ENCODE measurements around the gene CKAP5.

The CKAP5 gene

DNA sequence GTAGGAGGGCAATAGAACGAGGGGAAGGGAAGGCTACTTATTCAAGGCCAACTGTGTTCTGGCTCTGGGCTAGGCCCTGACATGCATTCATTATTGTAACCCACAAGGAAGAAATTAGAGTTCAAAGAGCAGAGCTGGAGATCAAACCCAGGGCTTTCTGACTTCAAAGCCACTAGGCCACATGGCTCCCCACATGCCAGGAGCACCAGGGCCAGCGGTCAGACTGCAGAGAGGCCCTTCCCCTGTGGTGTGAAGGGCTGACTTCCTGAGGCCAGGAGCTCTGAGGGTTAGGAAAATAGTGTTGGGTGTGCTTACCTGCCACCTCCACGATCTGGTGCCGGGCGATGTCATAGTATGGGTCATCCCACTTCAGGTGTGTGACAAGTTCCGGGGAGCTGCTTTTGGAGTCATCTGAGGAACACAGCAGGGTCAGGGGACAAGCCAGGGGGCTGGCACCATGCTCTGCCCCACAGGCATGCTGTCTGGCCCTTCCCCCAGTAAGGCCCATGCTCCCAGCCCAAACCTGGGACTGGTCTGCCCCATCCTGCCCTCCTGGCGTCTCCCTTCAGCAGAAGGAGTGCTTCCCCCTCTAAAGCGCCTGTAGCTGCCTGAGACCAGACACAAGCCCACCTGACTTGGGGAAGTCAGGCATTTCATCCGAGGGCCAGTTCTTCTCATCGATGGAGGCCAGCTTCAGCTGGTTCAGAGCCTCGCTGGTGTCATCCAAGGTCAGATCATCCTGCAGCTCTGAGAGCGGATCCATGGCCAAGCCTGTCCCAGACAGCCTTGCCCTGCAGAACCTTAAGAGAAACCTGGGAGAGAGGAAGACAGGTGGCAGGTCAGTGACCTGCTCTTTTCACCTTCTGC, 150.5 kb downstream of the CKAP5 start:
- DNase-seq: no peak

DNA sequence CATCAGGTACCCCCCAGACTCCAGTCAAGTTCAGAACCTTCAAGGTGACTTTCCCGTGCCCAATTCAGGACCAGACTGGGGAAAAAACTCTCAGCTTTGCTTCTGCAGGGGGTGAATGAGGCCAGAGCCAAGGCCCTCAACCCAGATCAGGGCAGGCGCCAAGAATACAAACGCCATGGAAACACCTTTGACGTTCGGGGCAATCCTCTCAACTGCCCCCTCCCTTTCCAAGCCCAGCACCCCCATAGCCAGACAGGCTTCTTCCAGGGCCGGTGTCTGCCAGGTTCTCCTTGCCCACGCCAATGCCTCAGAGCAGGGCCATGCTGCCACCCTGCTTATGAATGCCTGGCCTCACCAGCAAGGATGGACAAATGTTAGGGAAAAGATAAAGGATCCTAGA, 151.5 kb downstream of the CKAP5 start:
- no peak for DNase-seq

DNA sequence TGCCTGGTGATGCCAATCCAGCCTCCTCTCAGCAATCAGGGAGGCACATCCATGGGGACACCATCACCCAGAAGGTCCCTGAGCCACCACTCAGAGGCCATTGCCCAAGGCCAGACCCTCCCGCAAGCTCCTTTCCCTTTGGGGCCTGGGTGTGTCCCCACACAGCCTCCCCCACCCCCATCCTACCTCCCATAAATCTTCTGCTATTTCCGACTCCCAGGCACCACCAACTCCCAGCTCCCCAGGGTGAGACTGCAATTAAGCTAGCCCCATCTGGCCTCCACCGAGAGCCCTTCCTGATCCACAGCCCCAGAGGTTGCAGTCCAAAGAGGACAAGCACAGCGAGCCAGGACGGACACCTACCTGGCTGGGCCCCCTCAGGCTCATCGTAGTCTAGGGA, 152.0 kb downstream of the CKAP5 start:
- no peak for DNase-seq

DNA sequence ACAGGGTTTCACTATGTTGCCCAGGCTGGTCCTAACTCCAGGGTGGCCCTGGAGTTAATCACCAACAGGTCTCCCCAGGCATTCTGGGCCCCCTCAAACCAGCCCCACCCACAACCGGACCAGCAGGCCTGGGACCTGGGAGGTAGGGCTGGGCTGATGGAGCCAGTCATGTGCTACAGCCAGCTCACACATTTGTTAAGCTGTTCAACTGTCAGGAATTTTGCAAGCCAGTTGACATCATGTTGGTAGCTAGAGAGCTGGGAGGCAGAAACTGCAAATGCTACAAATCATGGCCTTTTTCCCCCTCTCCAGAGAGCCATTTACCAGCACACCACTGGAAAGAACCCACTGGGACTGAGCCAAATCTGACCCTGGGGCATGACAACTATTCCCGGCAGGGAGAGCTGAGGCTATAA, 152.5 kb downstream of the CKAP5 start:
- DNase-seq: no peak

Measured in stimulated activated CD8-positive, alpha-beta memory T cell treated with anti-CD3 and anti-CD28 coated beads, Interleukin-4, amount 100 ng/mL, for 48 hours (primary cell).